Measurements from ENCODE around the gene PIK3R5. TPM values are rescaled to one million over a fixed set of nuclear protein-coding genes. Genes with fewer than 3 reads are reported as not detected.
"Not testable (repeated sequence)": the region's sequence is repeated elsewhere in the genome, so short reads cannot be mapped to it uniquely, and the experiment has no call there.

Gene PIK3R5
- total RNA-seq, 1 donor from 2014 or later, result 14.5 TPM

GRCh38 chr17:8859804-8860430 lies 105.6 kb downstream of the PIK3R5 start:
- H3K4me3 Mint-ChIP-seq (ENCODE audit: unreplicated experiment), result no peak overlapping the region
- no peak for DNase-seq (ENCODE audit: low spot score)
- H3K27ac Mint-ChIP-seq (ENCODE audit: unreplicated experiment), result no peak overlapping the region
- peaks cover 2% of the 10 kb centered on the region for H3K27me3 Mint-ChIP-seq (ENCODE audit: unreplicated experiment)
- H3K9me3 Mint-ChIP-seq (ENCODE audit: unreplicated experiment), result no peaks in the 10 kb centered on the region
- no peaks in the 10 kb centered on the region for H3K36me3 Mint-ChIP-seq (ENCODE audit: low read depth, unreplicated experiment)
- H3K4me1 Mint-ChIP-seq (ENCODE audit: unreplicated experiment), result peaks cover 13% of the 10 kb centered on the region
- TF ChIP-seq CTCF (IDR thresholded peaks at IDR 0.05; ENCODE audit: unreplicated experiment), result no peak

- Mint-ChIP-seq H3K27ac (ENCODE audit: unreplicated experiment) (no peak overlapping the region), H3K9me3 (ENCODE audit: unreplicated experiment) (no peaks in the 10 kb centered on the region), H3K4me1 (ENCODE audit: unreplicated experiment) (peaks cover 11% of the 10 kb centered on the region), H3K27me3 (ENCODE audit: unreplicated experiment) (no peaks in the 10 kb centered on the region), H3K36me3 (ENCODE audit: low read depth, unreplicated experiment) (no peaks in the 10 kb centered on the region), H3K4me3 (ENCODE audit: unreplicated experiment) (no peak overlapping the region)
- no peak for TF ChIP-seq CTCF (IDR thresholded peaks at IDR 0.05; ENCODE audit: unreplicated experiment)
- DNase-seq (ENCODE audit: low spot score), result no peak
Observed at GRCh38 chr17:8859027-8859803, 106.3 kb downstream of the PIK3R5 start.

- Mint-ChIP-seq H3K4me1 (ENCODE audit: unreplicated experiment) (peaks cover 11% of the 10 kb centered on the region), H3K9me3 (ENCODE audit: unreplicated experiment) (no peaks in the 10 kb centered on the region), H3K36me3 (ENCODE audit: low read depth, unreplicated experiment) (no peaks in the 10 kb centered on the region), H3K27me3 (ENCODE audit: unreplicated experiment) (no peaks in the 10 kb centered on the region), H3K27ac (ENCODE audit: unreplicated experiment) (peak overlapping the region; percentile 30), H3K4me3 (ENCODE audit: unreplicated experiment) (peak overlapping the region; percentile 80)
- DNase-seq (ENCODE audit: low spot score), result no peak
- no peak for TF ChIP-seq CTCF (IDR thresholded peaks at IDR 0.05; ENCODE audit: unreplicated experiment)
Observed at GRCh38 chr17:8857919-8858318, 107.6 kb downstream of the PIK3R5 start.

- DNase-seq (ENCODE audit: low spot score), result no peak
- peaks cover 11% of the 10 kb centered on the region for H3K4me1 Mint-ChIP-seq (ENCODE audit: unreplicated experiment)
- no peak overlapping the region for H3K4me3 Mint-ChIP-seq (ENCODE audit: unreplicated experiment)
- no peaks in the 10 kb centered on the region for H3K27me3 Mint-ChIP-seq (ENCODE audit: unreplicated experiment)
- no peak for TF ChIP-seq CTCF (IDR thresholded peaks at IDR 0.05; ENCODE audit: unreplicated experiment)
- no peaks in the 10 kb centered on the region for H3K9me3 Mint-ChIP-seq (ENCODE audit: unreplicated experiment)
- H3K36me3 Mint-ChIP-seq (ENCODE audit: low read depth, unreplicated experiment), result no peaks in the 10 kb centered on the region
- H3K27ac Mint-ChIP-seq (ENCODE audit: unreplicated experiment), result no peak overlapping the region
Observed at GRCh38 chr17:8856869-8857575, 108.5 kb downstream of the PIK3R5 start.

- peaks cover 11% of the 10 kb centered on the region for H3K4me1 Mint-ChIP-seq (ENCODE audit: unreplicated experiment)
- H3K4me3 Mint-ChIP-seq (ENCODE audit: unreplicated experiment); H3K27ac Mint-ChIP-seq (ENCODE audit: unreplicated experiment); H3K36me3 Mint-ChIP-seq (ENCODE audit: low read depth, unreplicated experiment); DNase-seq (ENCODE audit: low spot score); H3K27me3 Mint-ChIP-seq (ENCODE audit: unreplicated experiment); H3K9me3 Mint-ChIP-seq (ENCODE audit: unreplicated experiment): not testable (repeated sequence)
Observed at GRCh38 chr17:8856205-8856603, 109.3 kb downstream of the PIK3R5 start.

Data from endothelial cell (in vitro differentiated cells).